ENCODE data around the gene ARL16. TPM values are rescaled to one million over a fixed set of nuclear protein-coding genes. Genes with fewer than 3 reads are reported as not detected.

The ARL16 gene
- total and polyA plus RNA-seq, 2 of the 4 experiments (the other 2 are of a cell fraction): 51.1 to 77.9 TPM

DNA sequence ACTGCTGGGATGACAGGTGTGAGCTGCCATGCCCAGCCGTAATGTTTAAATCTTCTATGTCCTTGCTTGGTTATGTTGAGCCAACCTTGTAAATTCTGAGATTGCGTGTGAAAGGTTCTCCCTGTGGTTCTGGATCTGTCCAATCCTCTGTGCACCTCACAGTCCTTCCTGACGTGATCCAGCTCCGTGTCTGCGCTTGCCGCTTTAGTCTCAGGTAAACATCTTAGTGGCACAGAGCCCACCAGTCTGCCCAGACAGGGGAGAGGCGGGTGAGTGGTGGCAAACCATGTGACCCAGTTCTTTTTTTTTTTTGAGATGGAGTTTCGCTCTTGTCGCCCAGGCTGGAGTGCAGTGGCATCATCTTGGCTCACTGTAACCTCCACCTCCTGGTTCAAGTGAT, 42.4 kb upstream of the ARL16 start:
- Histone ChIP-seq H3K56ac (ENCODE audit: extremely low read depth, insufficient read depth, low read length) (no peak overlapping the region), H2AK5ac (ENCODE audit: low read depth, low read length) (no peak overlapping the region), H4K8ac (ENCODE audit: low read depth in 2 of 2, low read length in 2 of 2) (no peak overlapping the region), H3K27me3 (ENCODE audit: control insufficient read depth, insufficient read depth, low read length) (no peaks in the 10 kb centered on the region), H3K27ac (ENCODE audit: insufficient read depth, low read length) (no peak overlapping the region), H2BK120ac (ENCODE audit: low read depth, low read length) (no peak overlapping the region), H2BK15ac (ENCODE audit: low read depth, low read length) (no peak overlapping the region), H2BK5ac (ENCODE audit: low read depth, low read length, poor library complexity, severe bottlenecking) (no peak overlapping the region), H4K91ac (ENCODE audit: insufficient read depth, low read depth, low read length) (no peak overlapping the region), H4K5ac (ENCODE audit: low read depth, low read length) (no peak overlapping the region), H2AFZ (replicated peaks; ENCODE audit: low read length, poor library complexity) (no peak overlapping the region), H3K36me3 (ENCODE audit: control insufficient read depth, insufficient read depth, low read length) (no peaks in the 10 kb centered on the region), H3K4me2 (ENCODE audit: low read depth, low read length) (no peak overlapping the region), H3K18ac (ENCODE audit: low read depth, low read length) (no peak overlapping the region), H2AK9ac (replicated peaks; ENCODE audit: low read depth, low read length, poor library complexity) (no peak overlapping the region), H3K4me1 (ENCODE audit: control insufficient read depth, insufficient read depth, low read length) (peaks cover under 1% of the 10 kb centered on the region; the same call in 1 of the 2 replicates), H3K9me1 (ENCODE audit: insufficient read depth, low read length) (no peaks in the 10 kb centered on the region), H3K4ac (ENCODE audit: low read depth, low read length) (no peak overlapping the region), H3K14ac (replicated peaks; ENCODE audit: low read depth, low read length) (no peak overlapping the region), H3K23ac (ENCODE audit: low read depth, low read length) (no peak overlapping the region), H4K20me1 (ENCODE audit: insufficient read depth, low read length) (no peaks in the 10 kb centered on the region), H3K9me3 (ENCODE audit: control insufficient read depth, insufficient read depth, low read length) (no peaks in the 10 kb centered on the region), H3K4me3 (ENCODE audit: insufficient read depth, low read depth, low read length) (no peak overlapping the region), H3K9ac (ENCODE audit: low read depth, low read length) (no peak overlapping the region), H3K79me1 (ENCODE audit: low read depth in 1 of 2, low read length in 2 of 2) (no peaks in the 10 kb centered on the region), H2BK20ac (ENCODE audit: low read depth, low read length) (no peak overlapping the region)
- no peak for ATAC-seq (ENCODE audit: low read depth)
- 60% methylated on average over 2 of the region's 9 CpGs; no CpG with 5 or more reads in 1 of the 2 experiments for WGBS, 2 experiments (ENCODE audit: extremely low coverage in 2 of 2, insufficient read length in 1 of 2)
- dilution Hi-C loops (cut with HindIII; ENCODE audit: low sequenced_read_pairs, unreplicated experiment): no loop called here
- CTCF ChIA-PET: no interaction called here
- intact Hi-C loops (cut with micrococcal nuclease): no loop called here
- in situ Hi-C loops (cut with MboI; ENCODE audit: low sequenced_read_pairs): no loop called here
- TF ChIP-seq RAD21 (IDR thresholded peaks at IDR 0.05; ENCODE audit: low read length): no peak
- TF ChIP-seq RFX5 (IDR thresholded peaks at IDR 0.05; ENCODE audit: low read depth, low read length): no peak
- no peak for TF ChIP-seq RCOR1 (IDR thresholded peaks at IDR 0.05; ENCODE audit: insufficient replicate concordance, low read length)
- TF ChIP-seq MAFK (IDR thresholded peaks at IDR 0.05; ENCODE audit: low read depth, low read length): no peak
- TF ChIP-seq MAZ (IDR thresholded peaks at IDR 0.05; ENCODE audit: borderline replicate concordance, low read depth, low read length): no peak
- no peak for TF ChIP-seq MXI1 (IDR thresholded peaks at IDR 0.05; ENCODE audit: borderline replicate concordance, low read depth, low read length)
- TF ChIP-seq, protein P1, sequence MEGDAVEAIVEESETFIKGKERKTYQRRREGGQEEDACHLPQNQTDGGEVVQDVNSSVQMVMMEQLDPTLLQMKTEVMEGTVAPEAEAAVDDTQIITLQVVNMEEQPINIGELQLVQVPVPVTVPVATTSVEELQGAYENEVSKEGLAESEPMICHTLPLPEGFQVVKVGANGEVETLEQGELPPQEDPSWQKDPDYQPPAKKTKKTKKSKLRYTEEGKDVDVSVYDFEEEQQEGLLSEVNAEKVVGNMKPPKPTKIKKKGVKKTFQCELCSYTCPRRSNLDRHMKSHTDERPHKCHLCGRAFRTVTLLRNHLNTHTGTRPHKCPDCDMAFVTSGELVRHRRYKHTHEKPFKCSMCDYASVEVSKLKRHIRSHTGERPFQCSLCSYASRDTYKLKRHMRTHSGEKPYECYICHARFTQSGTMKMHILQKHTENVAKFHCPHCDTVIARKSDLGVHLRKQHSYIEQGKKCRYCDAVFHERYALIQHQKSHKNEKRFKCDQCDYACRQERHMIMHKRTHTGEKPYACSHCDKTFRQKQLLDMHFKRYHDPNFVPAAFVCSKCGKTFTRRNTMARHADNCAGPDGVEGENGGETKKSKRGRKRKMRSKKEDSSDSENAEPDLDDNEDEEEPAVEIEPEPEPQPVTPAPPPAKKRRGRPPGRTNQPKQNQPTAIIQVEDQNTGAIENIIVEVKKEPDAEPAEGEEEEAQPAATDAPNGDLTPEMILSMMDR (conservative IDR thresholded peaks at IDR 0.05; ENCODE audit: low read depth, low read length): no peak
- TF ChIP-seq, protein P2, sequence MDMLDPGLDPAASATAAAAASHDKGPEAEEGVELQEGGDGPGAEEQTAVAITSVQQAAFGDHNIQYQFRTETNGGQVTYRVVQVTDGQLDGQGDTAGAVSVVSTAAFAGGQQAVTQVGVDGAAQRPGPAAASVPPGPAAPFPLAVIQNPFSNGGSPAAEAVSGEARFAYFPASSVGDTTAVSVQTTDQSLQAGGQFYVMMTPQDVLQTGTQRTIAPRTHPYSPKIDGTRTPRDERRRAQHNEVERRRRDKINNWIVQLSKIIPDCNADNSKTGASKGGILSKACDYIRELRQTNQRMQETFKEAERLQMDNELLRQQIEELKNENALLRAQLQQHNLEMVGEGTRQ (IDR thresholded peaks at IDR 0.05; ENCODE audit: low read depth, low read length): no peak
- TF ChIP-seq POLR2A (IDR thresholded peaks at IDR 0.05; ENCODE audit: low read depth, low read length): no peak
- BruUV-seq (replicated peaks): no TSS peak
- POLR2A ChIA-PET (ENCODE audit: unreplicated experiment): no interaction called here
- no peak for DNase-seq

Measured in IMR-90 (cell line).